Measurements from ENCODE around the gene B3GLCT. TPM values are rescaled to one million over a fixed set of nuclear protein-coding genes. Genes with fewer than 3 reads are reported as not detected.
A peak's percentile ranks its signal among the peaks of the same experiment; 100 is the strongest.
"Not testable (repeated sequence)": the region's sequence is repeated elsewhere in the genome, so short reads cannot be mapped to it uniquely, and the experiment has no call there.

Gene B3GLCT
- total RNA-seq, 8 experiments from 2014 or later: 4.1 to 35.7 (median 7.8) TPM

- WGBS, 10 experiments: 45 to 100% (median 87%) methylated on average over 1 to 2 of the region's 2 CpGs
- in situ Hi-C loops (cut with MboI; ENCODE audit: low pct_unique_long_range_greater_than_20kb in 2 of 9, low sequenced_read_pairs in 9 of 9, unreplicated experiment in 9 of 9); ATAC-seq (replicated peaks in 6 of 8): not testable (repeated sequence)
Observed at GRCh38 chr13:31216916-31217315, 17.1 kb downstream of the B3GLCT start.

GRCh38 chr13:31219909-31220598 lies 20.3 kb downstream of the B3GLCT start:
- Histone ChIP-seq H3K4me1 (replicated peaks in 1 of 2) (peaks cover 20 to 29% of the 10 kb centered on the region in 2 donors), H3K4me3 (no peak overlapping the region), H3K27ac (no peak overlapping the region)
- ATAC-seq (replicated peaks in 6 of 8): peak in 3 of 8 experiments; percentile 41 to 71 (median 66)
- 42 to 78% (median 65%) methylated on average over 1 to 3 of the region's 4 CpGs; no CpG with 5 or more reads in 1 of the 10 experiments for WGBS, 10 experiments
- in situ Hi-C loops (cut with MboI; ENCODE audit: low pct_unique_long_range_greater_than_20kb in 2 of 9, low sequenced_read_pairs in 9 of 9, unreplicated experiment in 9 of 9): no loop called here

More at GRCh38 chr13:31216916-31217315, 17.1 kb downstream of the B3GLCT start:
- H3K4me3 ChIP-seq, H3K27ac ChIP-seq: not testable (repeated sequence)
- peaks cover 20 to 30% of the 10 kb centered on the region in 2 donors for H3K4me1 ChIP-seq (replicated peaks in 1 of 2)

- ATAC-seq (replicated peaks in 6 of 8): no peak
- in situ Hi-C loops (cut with MboI; ENCODE audit: low pct_unique_long_range_greater_than_20kb in 2 of 9, low sequenced_read_pairs in 9 of 9, unreplicated experiment in 9 of 9): no loop called here
- 60 to 100% (median 100%) methylated on average over 1 to 3 of the region's 3 CpGs; no CpG with 5 or more reads in 3 of the 10 experiments for WGBS, 10 experiments
- no peak overlapping the region for H3K4me3 ChIP-seq
- peaks cover 23 to 35% of the 10 kb centered on the region in 2 donors for H3K4me1 ChIP-seq (replicated peaks in 1 of 2)
- no peak overlapping the region for H3K27ac ChIP-seq
Observed at GRCh38 chr13:31221057-31221456, 21.3 kb downstream of the B3GLCT start.

- 92 to 100% (median 98%) methylated on average over 1 to 7 of the region's 7 CpGs; no CpG with 5 or more reads in 4 of the 10 experiments for WGBS, 10 experiments
- Histone ChIP-seq H3K27ac (no peak overlapping the region), H3K4me1 (replicated peaks in 1 of 2) (peaks cover 23 to 35% of the 10 kb centered on the region in 2 donors), H3K4me3 (no peak overlapping the region)
- ATAC-seq (replicated peaks in 6 of 8): no peak
- in situ Hi-C loops (cut with MboI; ENCODE audit: low pct_unique_long_range_greater_than_20kb in 2 of 9, low sequenced_read_pairs in 9 of 9, unreplicated experiment in 9 of 9): no loop called here
Observed at GRCh38 chr13:31223215-31223614, 23.4 kb downstream of the B3GLCT start.

GRCh38 chr13:31223640-31224039 lies 23.9 kb downstream of the B3GLCT start:
- Histone ChIP-seq H3K27ac (no peak overlapping the region), H3K4me3 (no peak overlapping the region), H3K4me1 (replicated peaks in 1 of 2) (peaks cover 23 to 35% of the 10 kb centered on the region in 2 donors)
- no peak for ATAC-seq (replicated peaks in 6 of 8)
- WGBS, 10 experiments: 90 to 100% (median 100%) methylated on average over 1 of the region's 2 CpGs; no CpG with 5 or more reads in 7 of the 10 experiments
- in situ Hi-C loops (cut with MboI; ENCODE audit: low pct_unique_long_range_greater_than_20kb in 2 of 9, low sequenced_read_pairs in 9 of 9, unreplicated experiment in 9 of 9): no loop called here

- in situ Hi-C loops (cut with MboI; ENCODE audit: low pct_unique_long_range_greater_than_20kb in 2 of 9, low sequenced_read_pairs in 9 of 9, unreplicated experiment in 9 of 9): no loop called here
- no peak for ATAC-seq (replicated peaks in 6 of 8)
- H3K4me3 ChIP-seq: no peak overlapping the region
- 60 to 95% (median 78%) methylated on average over 1 to 5 of the region's 5 CpGs; no CpG with 5 or more reads in 1 of the 10 experiments for WGBS, 10 experiments
- H3K27ac ChIP-seq: no peak overlapping the region
- H3K4me1 ChIP-seq (replicated peaks in 1 of 2): peaks cover 23 to 35% of the 10 kb centered on the region in 2 donors
Observed at GRCh38 chr13:31224174-31224669, 24.4 kb downstream of the B3GLCT start.

GRCh38 chr13:31224963-31225559 lies 25.3 kb downstream of the B3GLCT start:
- peak overlapping the region; percentile 10 to 12 for H3K27ac ChIP-seq
- in situ Hi-C loops (cut with MboI; ENCODE audit: low pct_unique_long_range_greater_than_20kb in 2 of 9, low sequenced_read_pairs in 9 of 9, unreplicated experiment in 9 of 9): loop anchor here in 6 of 9 experiments (25.0 kb wide), 3 partner anchors 187 to 512 kb away; partner anchors contain the start of gene RXFP2 (in 5 of the 6)

GRCh38 chr13:31225998-31226675 lies 26.4 kb downstream of the B3GLCT start:
- 20 to 89% (median 84%) methylated on average over 1 to 9 of the region's 9 CpGs; no CpG with 5 or more reads in 1 of the 10 experiments for WGBS, 10 experiments
- in situ Hi-C loops (cut with MboI; ENCODE audit: low pct_unique_long_range_greater_than_20kb in 2 of 9, low sequenced_read_pairs in 9 of 9, unreplicated experiment in 9 of 9): loop anchor here in 6 of 9 experiments (25.0 kb wide), 3 partner anchors 186 to 511 kb away; partner anchors contain the start of gene RXFP2 (in 5 of the 6)
- ATAC-seq (replicated peaks in 6 of 8): peak in 1 of 8 experiments; percentile 41
- no peak overlapping the region for H3K4me3 ChIP-seq
- no peak overlapping the region for H3K27ac ChIP-seq
- H3K4me1 ChIP-seq (replicated peaks in 1 of 2): peaks cover 11 to 22% of the 10 kb centered on the region in 2 donors

More at GRCh38 chr13:31224963-31225559, 25.3 kb downstream of the B3GLCT start:
- WGBS, 10 experiments: 25 to 77% (median 47%) methylated on average over 1 to 2 of the region's 2 CpGs; no CpG with 5 or more reads in 2 of the 10 experiments
- ATAC-seq (replicated peaks in 6 of 8): peak in 5 of 8 experiments; percentile 55 to 82 (median 73)
- H3K4me3 ChIP-seq: no peak overlapping the region
- peaks cover 20 to 30% of the 10 kb centered on the region in 2 donors for H3K4me1 ChIP-seq (replicated peaks in 1 of 2)

GRCh38 chr13:31227063-31227462 lies 27.3 kb downstream of the B3GLCT start:
- ATAC-seq (replicated peaks in 6 of 8): no peak
- in situ Hi-C loops (cut with MboI; ENCODE audit: low pct_unique_long_range_greater_than_20kb in 2 of 9, low sequenced_read_pairs in 9 of 9, unreplicated experiment in 9 of 9): loop anchor here in 6 of 9 experiments (25.0 kb wide), 3 partner anchors 185 to 510 kb away; partner anchors contain the start of gene RXFP2 (in 5 of the 6)
- Histone ChIP-seq H3K27ac (no peak overlapping the region), H3K4me3 (no peak overlapping the region), H3K4me1 (replicated peaks in 1 of 2) (peaks cover 11 to 14% of the 10 kb centered on the region in 2 donors)

GRCh38 chr13:31227870-31228269 lies 28.1 kb downstream of the B3GLCT start:
- H3K4me3 ChIP-seq: no peak overlapping the region
- no peak for ATAC-seq (replicated peaks in 6 of 8)
- WGBS, 10 experiments: 73 to 100% (median 90%) methylated on average over 2 to 5 of the region's 8 CpGs; no CpG with 5 or more reads in 3 of the 10 experiments
- no peak overlapping the region for H3K27ac ChIP-seq
- in situ Hi-C loops (cut with MboI; ENCODE audit: low pct_unique_long_range_greater_than_20kb in 2 of 9, low sequenced_read_pairs in 9 of 9, unreplicated experiment in 9 of 9): loop anchor here in 6 of 9 experiments (25.0 kb wide), 3 partner anchors 184 to 509 kb away; partner anchors contain the start of gene RXFP2 (in 5 of the 6)
- H3K4me1 ChIP-seq (replicated peaks in 1 of 2): peaks cover 11 to 14% of the 10 kb centered on the region in 2 donors

GRCh38 chr13:31234729-31235128 lies 35.0 kb downstream of the B3GLCT start:
- ATAC-seq (replicated peaks in 6 of 8): peak in 3 of 8 experiments; percentile 33 to 72 (median 41)
- no peaks in the 10 kb centered on the region for H3K4me1 ChIP-seq (replicated peaks in 1 of 2)
- in situ Hi-C loops (cut with MboI; ENCODE audit: low pct_unique_long_range_greater_than_20kb in 2 of 9, low sequenced_read_pairs in 9 of 9, unreplicated experiment in 9 of 9): loop anchor here in 6 of 9 experiments (10.0 to 25.0 kb wide), 4 partner anchors 178 to 503 kb away; partner anchors contain the start of gene RXFP2 (in 5 of the 6)
- no peak overlapping the region for H3K4me3 ChIP-seq
- H3K27ac ChIP-seq: no peak overlapping the region
- WGBS, 10 experiments: 68 to 83% (median 81%) methylated on average over 2 to 3 of the region's 6 CpGs; no CpG with 5 or more reads in 7 of the 10 experiments

GRCh38 chr13:31236211-31236786 lies 36.5 kb downstream of the B3GLCT start:
- Histone ChIP-seq H3K27ac (no peak overlapping the region), H3K4me1 (replicated peaks in 1 of 2) (no peaks in the 10 kb centered on the region), H3K4me3 (no peak overlapping the region)
- ATAC-seq (replicated peaks in 6 of 8): peak in 4 of 8 experiments; percentile 44 to 79 (median 76)
- in situ Hi-C loops (cut with MboI; ENCODE audit: low pct_unique_long_range_greater_than_20kb in 2 of 9, low sequenced_read_pairs in 9 of 9, unreplicated experiment in 9 of 9): loop anchor here in 6 of 9 experiments (10.0 to 25.0 kb wide), 4 partner anchors 176 to 501 kb away; partner anchors contain the start of gene RXFP2 (in 5 of the 6)
- WGBS, 10 experiments: 0 to 50% (median 25%) methylated on average over 1 to 3 of the region's 3 CpGs; no CpG with 5 or more reads in 1 of the 10 experiments

Data from motor neuron (in vitro differentiated cells).